Measurements from ENCODE around the gene EVA1A.
"Not testable (repeated sequence)": the region's sequence is repeated elsewhere in the genome, so short reads cannot be mapped to it uniquely, and the experiment has no call there.

Gene EVA1A

GRCh38 chr2:75516378-75517360 is 44.1 kb downstream of the EVA1A start:
- no peak for DNase-seq

GRCh38 chr2:75515584-75516368 is 45.0 kb downstream of the EVA1A start:
- no peak for DNase-seq

- no peak for DNase-seq
Measured at GRCh38 chr2:75513616-75514170, 47.0 kb downstream of the EVA1A start.

- DNase-seq = no peak
Measured at GRCh38 chr2:75512455-75513212, 48.1 kb downstream of the EVA1A start.

GRCh38 chr2:75506101-75506697 is 54.5 kb downstream of the EVA1A start:
- no peak for DNase-seq

GRCh38 chr2:75505012-75505411 is 55.7 kb downstream of the EVA1A start:
- no peak for DNase-seq

- DNase-seq = no peak
Measured at GRCh38 chr2:75503048-75503607, 57.6 kb downstream of the EVA1A start.

- peak; percentile 58 for DNase-seq
Measured at GRCh38 chr2:75500633-75501032, 60.1 kb downstream of the EVA1A start.

GRCh38 chr2:75499534-75499933 is 61.2 kb downstream of the EVA1A start:
- no peak for DNase-seq

GRCh38 chr2:75498907-75499306 is 61.8 kb downstream of the EVA1A start:
- DNase-seq = no peak

GRCh38 chr2:75497256-75497655 is 63.5 kb downstream of the EVA1A start:
- DNase-seq = no peak

- no peak for DNase-seq
Measured at GRCh38 chr2:75495862-75496261, 64.9 kb downstream of the EVA1A start.

GRCh38 chr2:75494137-75494769 is 66.5 kb downstream of the EVA1A start:
- no peak for DNase-seq

- DNase-seq = no peak
Measured at GRCh38 chr2:75493230-75493629, 67.5 kb downstream of the EVA1A start.

GRCh38 chr2:75491129-75491753 is 69.5 kb downstream of the EVA1A start:
- DNase-seq = no peak

- no peak for DNase-seq
Measured at GRCh38 chr2:75489721-75490120, 71.0 kb downstream of the EVA1A start.

- no peak for DNase-seq
Measured at GRCh38 chr2:75488157-75488556, 72.6 kb downstream of the EVA1A start.

- not testable (repeated sequence) for DNase-seq
Measured at GRCh38 chr2:75486735-75487134, 74.0 kb downstream of the EVA1A start.

- no peak for DNase-seq
Measured at GRCh38 chr2:75484840-75485239, 75.9 kb downstream of the EVA1A start.

- DNase-seq = no peak
Measured at GRCh38 chr2:75483878-75484277, 76.9 kb downstream of the EVA1A start.

- DNase-seq = no peak
Measured at GRCh38 chr2:75482398-75482797, 78.3 kb downstream of the EVA1A start.

All from NCI-H1436 (cell line).